ENCODE data around the gene SOCS6. TPM values are rescaled to one million over a fixed set of nuclear protein-coding genes. Genes with fewer than 3 reads are reported as not detected.

The SOCS6 gene
- total RNA-seq, 1 experiment from 2014 or later = 53.4 TPM

- Histone ChIP-seq H3K27ac (ENCODE audit: low read depth, low read length) (no peak overlapping the region), H3K9ac (ENCODE audit: low read length) (no peak overlapping the region), H3K9me3 (ENCODE audit: control insufficient read depth in 1 of 2, insufficient read depth in 1 of 2, low read depth in 1 of 2, low read length in 2 of 2) (no peaks in the 10 kb centered on the region), H2AFZ (ENCODE audit: low read depth, low read length, poor library complexity, severe bottlenecking) (no peak overlapping the region), H3K4me3 (replicated peaks in 1 of 2; ENCODE audit: low read depth in 1 of 2, low read length in 2 of 2) (no peak overlapping the region), H3K9me2 (ENCODE audit: insufficient read depth) (no peaks in the 10 kb centered on the region), H3K27me3 (ENCODE audit: insufficient read depth, low read length) (no peaks in the 10 kb centered on the region), H4K20me1 (ENCODE audit: insufficient read depth) (peaks cover 15% of the 10 kb centered on the region; the same call in 1 of the 2 replicates), H3K79me2 (ENCODE audit: insufficient read depth, low read length) (peaks cover 99% of the 10 kb centered on the region), H3K4me2 (ENCODE audit: low read length) (no peak overlapping the region), H3K4me1 (ENCODE audit: control insufficient read depth in 1 of 2, insufficient read depth in 2 of 2, low read length in 2 of 2) (peaks cover 24 to 66% of the 10 kb centered on the region in 2 experiments), H3K36me3 (ENCODE audit: control insufficient read depth in 1 of 2, insufficient read depth in 2 of 2, low read length in 2 of 2) (0 out of 4 replicates have a peak, but pooled peaks cover 0 to 2% of the 10 kb centered on the region in 2 experiments)
- ChIA-PET POLR2A (no interaction called here), CTCF (no interaction called here), RAD21 (ENCODE audit: low non-redundant PET in 1 of 2, low total read pairs in 2 of 2, uncharacterized antibody in 2 of 2, unreplicated experiment in 2 of 2) (no interaction called here)
- intact Hi-C loops (cut with micrococcal nuclease) = no loop called here
- no TSS peak for BruUV-seq (replicated peaks)
- DNase-seq (ENCODE audit: low read depth, low spot score) = no peak
- TF ChIP-seq ATF3 (IDR thresholded peaks at IDR 0.05) = no peak
- no peak for ATAC-seq
These were observed 24.8 kb downstream of the SOCS6 start for GRCh38 chr18:70313640-70314039.

GRCh38 chr18:70314151-70314782, 25.4 kb downstream of the SOCS6 start:
- Histone ChIP-seq H3K9me2 (ENCODE audit: insufficient read depth) (no peaks in the 10 kb centered on the region), H3K27ac (ENCODE audit: low read depth, low read length) (no peak overlapping the region), H2AFZ (ENCODE audit: low read depth, low read length, poor library complexity, severe bottlenecking) (no peak overlapping the region), H3K27me3 (ENCODE audit: insufficient read depth, low read length) (no peaks in the 10 kb centered on the region), H3K36me3 (ENCODE audit: control insufficient read depth in 1 of 2, insufficient read depth in 2 of 2, low read length in 2 of 2) (no peaks in the 10 kb centered on the region), H3K9ac (ENCODE audit: low read length) (no peak overlapping the region), H3K79me2 (ENCODE audit: insufficient read depth, low read length) (peaks cover 99% of the 10 kb centered on the region), H3K4me2 (ENCODE audit: low read length) (no peak overlapping the region), H3K4me3 (replicated peaks in 1 of 2; ENCODE audit: low read depth in 1 of 2, low read length in 2 of 2) (no peak overlapping the region), H3K9me3 (ENCODE audit: control insufficient read depth in 1 of 2, insufficient read depth in 1 of 2, low read depth in 1 of 2, low read length in 2 of 2) (no peaks in the 10 kb centered on the region), H4K20me1 (ENCODE audit: insufficient read depth) (peaks cover 15% of the 10 kb centered on the region; the same call in 1 of the 2 replicates), H3K4me1 (ENCODE audit: control insufficient read depth in 1 of 2, insufficient read depth in 2 of 2, low read length in 2 of 2) (peaks cover 24 to 64% of the 10 kb centered on the region in 2 experiments)
- DNase-seq (ENCODE audit: low read depth, low spot score) = no peak
- POLR2A ChIA-PET = interaction anchor here (0.7 to 1.0 kb wide), 2 partner anchors 24 to 43 kb away, joined by 3 read pairs; no protein-coding TSS in a partner anchor
- intact Hi-C loops (cut with micrococcal nuclease) = no loop called here
- RAD21 ChIA-PET (ENCODE audit: low non-redundant PET in 1 of 2, low total read pairs in 2 of 2, uncharacterized antibody in 2 of 2, unreplicated experiment in 2 of 2) = no interaction called here
- no TSS peak for BruUV-seq (replicated peaks)
- no peak for ATAC-seq
- CTCF ChIA-PET = no interaction called here
- TF ChIP-seq EZH2 (IDR thresholded peaks at IDR 0.05) = no peak
- no peak for TF ChIP-seq SRF (IDR thresholded peaks at IDR 0.05; ENCODE audit: low read depth)
- no peak for TF ChIP-seq REST (IDR thresholded peaks at IDR 0.05; ENCODE audit: low read depth)
- no peak for TF ChIP-seq ELF1 (IDR thresholded peaks at IDR 0.05; ENCODE audit: borderline replicate concordance, low read depth)
- TF ChIP-seq ZNF274 (IDR thresholded peaks at IDR 0.05; ENCODE audit: low read depth, low read length) = no peak
- TF ChIP-seq SP1 (IDR thresholded peaks at IDR 0.05; ENCODE audit: low read depth) = no peak
- TF ChIP-seq SIN3A (IDR thresholded peaks at IDR 0.05; ENCODE audit: low read depth) = no peak
- no peak for TF ChIP-seq CTCF (IDR thresholded peaks at IDR 0.05 in 2 of 3, conservative IDR thresholded peaks at IDR 0.05 in 1 of 3; ENCODE audit: borderline replicate concordance in 1 of 3, insufficient read depth in 1 of 3, low read depth in 2 of 3, low read length in 2 of 3)
- no peak for TF ChIP-seq EZH2phosphoT487 (IDR thresholded peaks at IDR 0.05; ENCODE audit: borderline replicate concordance)
- no peak for TF ChIP-seq JUND (IDR thresholded peaks at IDR 0.05)
- TF ChIP-seq FOSL1 (IDR thresholded peaks at IDR 0.05; ENCODE audit: low read depth) = no peak
- TF ChIP-seq ATF3 (IDR thresholded peaks at IDR 0.05) = no peak
- no peak for TF ChIP-seq POLR2AphosphoS5 (IDR thresholded peaks at IDR 0.05; ENCODE audit: low read depth, low read length)
- TF ChIP-seq YY1 (IDR thresholded peaks at IDR 0.05; ENCODE audit: extremely low read depth, insufficient replicate concordance, low read depth, low read length) = no peak

All from HCT116 (cell line).